Prostate gland (tissue), 2 donors: ENCODE data around the gene POU2AF1. TPM values are rescaled to one million over a fixed set of nuclear protein-coding genes. Genes with fewer than 3 reads are reported as not detected.

Experiments used
- DNase-seq: peaks from one replicate; pipeline ENCODE4 v3.0.0-alpha.2; 2019; ENCODE audit warnings: low spot score
- H3K27ac ChIP-seq, 2 donors: fragments of 200-600 bp; sonication (generic); 2 replicates each; pipeline ENCODE4 v1.5.1; 2017 to 2019
- H3K27me3 ChIP-seq: fragments of 200-600 bp; sonication (generic); replicated peaks from 2 replicates; pipeline ENCODE4 v1.5.1; 2019; ENCODE audit not compliant: insufficient read depth
- H3K36me3 ChIP-seq, 2 donors: fragments of 200-600 bp; sonication (generic); 1 replicate in 1 of 2; 2 replicates in 1 of 2; pipeline versions ENCODE4 v1.5.1 to v1.8.1; 2017 to 2019
- H3K4me1 ChIP-seq: fragments of 200-600 bp; sonication (generic); replicated peaks from 2 replicates; pipeline ENCODE4 v1.5.1; 2019
- H3K4me3 ChIP-seq, 2 donors: fragments of 200-600 bp; sonication (generic); 2 replicates each; pipeline ENCODE4 v1.5.1; 2017 to 2019
- H3K9me3 ChIP-seq: fragments of 200-600 bp; sonication (generic); 2 replicates; pipeline ENCODE4 v1.5.1; 2017
- CTCF ChIP-seq, 4 experiments: fragments of 200-600 bp in 2 of 4; fragments of 450-650 bp in 2 of 4; sonication (generic) in 2 of 4; IDR thresholded peaks; 1 replicate in 3 of 4; 2 replicates in 1 of 4; pipeline ENCODE4 v1.5.1; 2016 to 2019; ENCODE audit warnings: antibody characterized with exemption in 4 of 4, mild to moderate bottlenecking in 2 of 4, moderate library complexity in 2 of 4
- POLR2A ChIP-seq: fragments of 450-650 bp; IDR thresholded peaks from one replicate; pipeline ENCODE4 v1.6.1; 2016; ENCODE audit warnings: antibody characterized with exemption, mild to moderate bottlenecking
- POLR2AphosphoS5 ChIP-seq: sonication (generic); formaldehyde crosslinking; IDR thresholded peaks from one replicate; pipeline ENCODE4 v1.6.1; 2017; ENCODE audit warnings: antibody characterized with exemption
- WGBS: methylation state at CpG from one replicate; pipeline ENCODE4 v1.1.5; 2018; 5-methylcytosine and 5-hydroxymethylcytosine counted together
- intact Hi-C: fragments of 100-400 bp; cut with DNase I; formaldehyde crosslinking; loops from one replicate; pipeline ENCODE4 v1.14.2; 2022
- total RNA-seq, 2 donors: library from RNA; depleted of rRNA; stranded (reverse); fragments of >200 nt; gene quantifications; one replicate each; pipeline ENCODE4 v1.1.0, GENCODE V29; 2016

POU2AF1 gene
- total RNA-seq, 2 donors from 2014 or later = 0.74 to 1.5 TPM

- TF ChIP-seq POLR2AphosphoS5 (no peak), POLR2A (no peak), CTCF (IDR thresholded peaks at IDR 0.05) (no peak)
- intact Hi-C loops = no loop called here
- no peak for DNase-seq
Observed at GRCh38 chr11:111407652-111408051, 28.6 kb upstream of the POU2AF1 start.

GRCh38 chr11:111406589-111406988 lies 27.5 kb upstream of the POU2AF1 start:
- TF ChIP-seq POLR2A (no peak), CTCF (IDR thresholded peaks at IDR 0.05) (no peak), POLR2AphosphoS5 (no peak)
- H3K27ac ChIP-seq = no peak overlapping the region
- DNase-seq = no peak
- no peak overlapping the region for H3K4me3 ChIP-seq
- no peaks in the 10 kb centered on the region for H3K27me3 ChIP-seq
- 13% methylated on average over 1 of the region's 1 CpG for WGBS
- no peaks in the 10 kb centered on the region for H3K9me3 ChIP-seq
- H3K4me1 ChIP-seq = no peaks in the 10 kb centered on the region
- intact Hi-C loops = no loop called here
- H3K36me3 ChIP-seq = no peaks in the 10 kb centered on the region

More at GRCh38 chr11:111407652-111408051, 28.6 kb upstream of the POU2AF1 start:
- Histone ChIP-seq H3K4me1 (no peaks in the 10 kb centered on the region), H3K4me3 (no peak overlapping the region), H3K27ac (no peak overlapping the region), H3K9me3 (no peaks in the 10 kb centered on the region), H3K27me3 (no peaks in the 10 kb centered on the region), H3K36me3 (no peaks in the 10 kb centered on the region)
- WGBS = 98% methylated on average over 2 of the region's 2 CpGs

- DNase-seq = no peak
- 83% methylated on average over 2 of the region's 2 CpGs for WGBS
Observed at GRCh38 chr11:111406091-111406490, 27.0 kb upstream of the POU2AF1 start.

GRCh38 chr11:111405551-111405950 lies 26.5 kb upstream of the POU2AF1 start:
- no peaks in the 10 kb centered on the region for H3K27me3 ChIP-seq
- intact Hi-C loops = no loop called here
- H3K36me3 ChIP-seq = no peaks in the 10 kb centered on the region
- H3K9me3 ChIP-seq = no peaks in the 10 kb centered on the region
- WGBS = 95% methylated on average over 2 of the region's 2 CpGs
- no peaks in the 10 kb centered on the region for H3K4me1 ChIP-seq
- DNase-seq = no peak
- H3K4me3 ChIP-seq = no peak overlapping the region
- H3K27ac ChIP-seq = no peak overlapping the region
- no peak for TF ChIP-seq POLR2AphosphoS5
- TF ChIP-seq CTCF (IDR thresholded peaks at IDR 0.05) = no peak
- no peak for TF ChIP-seq POLR2A

More at GRCh38 chr11:111406091-111406490, 27.0 kb upstream of the POU2AF1 start:
- H3K36me3 ChIP-seq = no peaks in the 10 kb centered on the region
- intact Hi-C loops = no loop called here
- H3K27me3 ChIP-seq = no peaks in the 10 kb centered on the region
- H3K4me1 ChIP-seq = no peaks in the 10 kb centered on the region
- no peak overlapping the region for H3K4me3 ChIP-seq
- H3K9me3 ChIP-seq = no peaks in the 10 kb centered on the region
- TF ChIP-seq POLR2A (no peak), CTCF (IDR thresholded peaks at IDR 0.05) (no peak), POLR2AphosphoS5 (no peak)
- no peak overlapping the region for H3K27ac ChIP-seq

- H3K27ac ChIP-seq = no peak overlapping the region
Observed at GRCh38 chr11:111403051-111403726, 24.1 kb upstream of the POU2AF1 start.

More at GRCh38 chr11:111403051-111403726, 24.1 kb upstream of the POU2AF1 start:
- Histone ChIP-seq H3K36me3 (no peaks in the 10 kb centered on the region), H3K4me1 (no peaks in the 10 kb centered on the region), H3K27me3 (no peaks in the 10 kb centered on the region), H3K4me3 (no peak overlapping the region), H3K9me3 (no peaks in the 10 kb centered on the region)
- TF ChIP-seq POLR2A = no peak
- TF ChIP-seq CTCF (IDR thresholded peaks at IDR 0.05) = no peak
- TF ChIP-seq POLR2AphosphoS5 = no peak
- WGBS = 56% methylated on average over 3 of the region's 3 CpGs
- no peak for DNase-seq
- intact Hi-C loops = no loop called here
